NCI-H460 (cell line): ENCODE data around the gene SSH2. TPM values are rescaled to one million over a fixed set of nuclear protein-coding genes. Genes with fewer than 3 reads are reported as not detected.

Source experiments
- DNase-seq: peaks from one replicate; pipeline ENCODE4 v3.0.0-alpha.2; 2016; ENCODE audit warnings: low read depth; ENCODE audit errors: extremely low read depth
- total RNA-seq: library from RNA; depleted of rRNA; stranded (reverse); fragments of >200 nt; shearing (Covaris generic); gene quantifications from 2 replicates; pipeline ENCODE4 v1.2.3, GENCODE V29; 2014

Gene SSH2
- total RNA-seq, 1 experiment from 2014 or later, result 7.6 TPM

DNA sequence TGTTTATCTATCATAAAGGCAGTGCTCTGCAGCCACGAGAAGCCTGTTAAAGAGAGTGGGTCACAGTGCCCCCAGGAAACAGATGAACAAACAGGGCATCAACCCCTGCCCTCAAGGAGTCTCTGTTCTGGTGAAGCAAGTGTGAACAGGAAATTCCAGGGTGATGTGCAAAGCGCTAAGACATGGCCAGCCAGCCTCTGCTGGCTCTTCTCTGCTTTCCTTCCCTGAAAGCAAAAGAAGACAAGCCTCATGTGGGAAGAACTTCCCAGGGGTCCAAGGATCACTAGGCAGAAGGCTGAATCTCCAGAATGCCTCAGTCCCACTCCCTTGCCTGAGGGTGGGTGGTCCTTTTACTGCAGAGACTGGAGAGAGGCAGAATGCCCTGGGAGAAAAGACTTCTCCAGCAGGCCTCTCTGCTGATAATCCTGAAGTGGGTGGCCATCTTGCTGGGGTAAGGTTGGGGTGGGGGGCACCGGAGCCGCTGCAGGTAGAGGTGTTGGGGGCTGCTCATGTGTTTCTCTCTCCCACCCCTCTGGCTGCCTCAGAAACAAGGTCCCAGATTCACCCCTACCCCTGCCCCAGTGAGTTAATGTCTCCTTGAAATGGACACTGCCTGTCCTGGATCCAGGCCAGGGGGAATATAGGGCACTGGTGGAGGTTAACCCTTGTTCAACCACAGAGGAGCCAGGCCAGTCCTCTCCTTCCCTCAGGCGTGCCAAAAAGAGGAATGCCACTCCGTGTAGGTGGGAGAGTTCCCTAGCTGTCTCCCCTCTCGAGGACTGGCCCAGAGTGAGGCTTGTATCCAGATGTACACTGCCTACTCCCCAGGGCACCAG, 334.7 kb downstream of the SSH2 start:
- DNase-seq, result no peak

DNA sequence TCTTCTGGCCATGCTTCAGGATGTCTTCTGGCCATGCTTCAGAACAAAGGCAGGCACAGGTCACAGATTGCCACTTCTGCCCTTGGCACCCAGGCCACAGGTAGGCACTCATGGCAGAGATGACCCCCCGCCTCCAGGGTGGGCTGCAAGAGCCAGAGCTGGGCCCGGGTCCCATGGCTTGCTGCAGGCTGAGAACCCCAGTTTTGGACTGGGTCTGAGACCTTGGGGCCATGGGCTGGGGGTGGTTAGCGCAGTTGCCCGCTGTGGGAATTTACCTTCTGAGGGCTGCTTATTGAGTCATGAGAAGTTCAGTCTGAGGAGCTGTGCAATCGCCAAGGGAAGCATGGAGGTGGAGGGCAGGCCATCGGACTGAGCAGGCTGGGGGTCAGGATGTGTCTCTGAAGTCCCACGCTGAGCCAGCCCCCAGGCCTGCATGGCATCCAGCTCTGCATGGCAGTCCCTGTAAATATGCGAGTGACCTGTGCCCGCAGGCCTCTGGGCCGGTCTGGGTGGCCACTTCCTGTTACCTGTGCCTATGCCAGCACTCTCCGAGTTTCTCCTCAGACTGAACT, 335.4 kb downstream of the SSH2 start:
- no peak for DNase-seq

DNA sequence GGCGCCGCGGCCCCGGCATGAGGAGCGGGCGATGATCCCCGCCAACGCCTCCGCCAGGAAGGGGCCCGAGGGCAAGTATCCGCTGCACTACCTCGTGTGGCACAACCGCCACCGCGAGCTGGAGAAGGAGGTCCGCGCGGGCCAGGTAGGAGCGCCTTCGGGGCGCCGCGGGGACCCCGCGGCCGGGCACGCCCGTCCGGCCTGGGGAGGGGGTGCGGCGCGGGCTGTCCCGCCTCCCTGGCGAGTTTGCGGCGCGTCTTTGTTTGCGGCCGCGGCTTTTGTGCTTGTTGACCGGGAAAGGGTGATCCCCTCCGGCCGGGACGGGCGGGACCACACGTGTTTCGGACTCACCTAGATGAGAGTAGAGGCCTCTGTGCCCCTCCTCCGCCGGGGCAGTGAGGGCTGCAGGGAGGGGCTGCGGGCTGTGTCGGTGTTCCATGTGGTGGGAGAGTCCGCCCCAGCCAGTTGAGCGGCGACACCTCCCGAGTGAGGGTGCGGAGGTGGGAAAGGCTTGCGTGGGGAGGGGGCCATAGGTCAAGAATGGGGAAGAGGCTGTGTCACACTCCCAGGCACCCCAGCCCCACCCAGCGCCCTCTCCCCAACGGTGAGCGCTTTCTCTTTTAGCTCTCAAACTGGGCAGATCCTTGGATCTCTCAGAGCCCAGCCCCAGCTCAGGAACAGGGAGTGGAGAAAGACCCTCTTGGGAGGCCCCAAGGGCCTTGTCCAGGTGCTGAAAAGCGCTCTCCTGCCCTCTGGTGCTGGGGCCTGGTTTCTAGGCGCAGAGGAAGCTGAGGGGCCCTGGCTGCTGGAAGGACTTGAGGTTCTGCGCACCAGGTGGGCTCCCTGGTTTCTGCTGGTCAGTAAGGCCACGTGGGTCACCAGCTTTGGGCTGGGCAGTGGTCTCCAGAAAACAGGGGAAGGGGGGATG, 336.2 kb downstream of the SSH2 start:
- DNase-seq, result no peak

DNA sequence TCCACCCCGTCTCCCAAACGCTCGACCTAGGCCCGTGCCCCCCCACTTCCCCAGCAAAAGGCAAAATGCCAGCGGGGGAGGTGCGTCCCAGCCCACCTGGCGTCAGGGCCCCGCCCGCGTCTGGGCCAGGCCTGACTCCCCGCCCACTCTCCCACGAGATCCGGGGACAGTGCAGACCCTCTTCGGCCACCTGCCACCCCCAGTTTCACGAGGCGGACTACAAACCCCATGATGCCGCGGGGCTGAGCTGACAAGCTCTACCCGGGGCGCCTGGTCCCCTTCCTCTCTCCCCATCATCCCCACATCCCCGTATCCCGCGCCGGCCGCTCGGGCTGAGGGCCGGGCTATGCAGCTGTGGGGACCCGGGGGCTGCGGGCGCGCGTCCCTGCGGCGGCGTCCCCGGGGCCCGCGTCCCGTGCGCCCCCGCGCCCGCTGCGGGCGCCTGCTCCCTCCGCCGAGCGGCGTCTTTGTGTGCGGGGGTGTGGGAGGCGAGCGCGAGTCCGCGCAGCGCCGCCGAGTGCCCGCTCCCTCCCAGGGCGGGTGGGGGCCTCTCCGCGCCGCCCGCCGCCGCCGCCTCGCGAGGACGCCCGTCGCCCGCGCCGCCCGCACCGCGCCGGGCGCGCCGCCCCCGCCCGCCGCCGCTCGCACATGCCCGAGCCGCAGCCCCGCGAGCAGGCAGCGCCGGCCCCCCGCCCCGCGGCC, 337.0 kb downstream of the SSH2 start, which contains the start of gene ANKRD13B:
Gene ANKRD13B, plus strand, starts transcription at position 283 of the 702 bp plus-strand sequence. CDS start 490 bp downstream, outside the sequence.
- no peak for DNase-seq

DNA sequence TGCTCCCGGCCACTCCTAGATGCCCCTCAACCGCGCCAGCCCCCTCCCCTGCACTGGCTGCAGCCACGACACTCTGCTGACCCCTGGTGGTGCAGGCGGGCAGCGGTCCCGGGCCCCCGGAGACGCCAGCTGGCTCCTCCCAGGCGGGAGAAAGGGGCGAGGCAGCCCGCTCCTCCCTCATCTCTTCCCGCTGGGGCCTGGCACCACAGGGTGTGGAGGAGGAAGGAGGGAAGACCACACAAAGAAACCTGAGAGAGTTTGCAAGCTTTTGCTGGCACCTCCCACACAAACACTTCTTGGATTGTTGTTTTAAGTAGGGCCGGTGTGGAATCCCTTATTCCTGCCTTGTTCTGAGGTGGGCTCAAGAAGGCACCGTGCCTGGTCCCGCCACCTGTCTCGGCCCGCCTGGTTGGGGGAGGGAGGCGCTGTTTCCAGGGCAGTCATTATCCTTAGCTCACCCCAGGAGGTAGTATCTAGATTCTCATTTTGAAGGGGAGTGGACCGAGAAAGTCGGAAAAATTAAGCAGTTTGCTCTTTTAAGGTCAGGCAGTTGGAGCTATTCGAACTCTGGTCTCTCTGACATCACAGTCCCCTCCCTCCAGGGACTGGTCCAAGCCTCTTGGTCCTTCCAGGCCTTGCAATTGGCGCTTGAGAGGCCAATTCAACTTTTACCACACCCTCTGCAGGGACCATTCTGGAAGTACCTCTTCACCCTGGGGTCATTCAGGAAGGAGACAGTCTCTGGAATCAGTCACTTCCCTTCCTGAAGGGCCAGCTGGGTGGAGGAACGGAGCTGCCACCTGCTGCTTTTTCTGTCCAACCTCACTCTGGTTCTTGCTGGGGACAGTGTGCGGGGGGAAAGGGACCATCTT, 338.1 kb downstream of the SSH2 start:
- DNase-seq, result peak; percentile 86

DNA sequence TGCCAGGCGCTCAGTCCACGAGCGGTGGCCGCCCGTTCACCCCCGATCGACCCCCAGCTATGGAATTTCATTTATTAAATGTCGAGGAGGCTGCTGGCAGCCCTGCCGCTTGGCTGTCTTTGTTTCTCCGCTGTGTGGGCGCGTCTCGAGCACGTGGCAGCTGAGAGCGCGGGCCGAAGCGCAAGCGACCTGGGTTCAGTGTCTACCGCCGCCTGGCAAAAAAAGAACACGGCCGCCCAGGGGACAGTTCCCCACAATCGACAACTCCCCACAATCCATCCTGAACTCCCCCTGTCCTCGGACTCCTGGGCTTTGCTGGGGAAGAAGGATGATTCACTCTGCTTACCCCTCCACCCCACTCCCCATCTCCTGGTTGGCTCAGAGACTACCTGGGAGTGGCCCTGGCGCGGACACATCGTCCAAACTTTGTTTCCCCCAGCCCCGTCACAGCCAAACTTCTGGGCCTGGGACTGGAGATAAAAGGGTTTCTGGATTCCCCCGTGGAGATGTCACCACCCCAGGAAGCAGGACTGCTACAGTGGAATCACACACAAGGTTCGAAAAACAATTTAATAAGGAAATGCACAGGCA, 338.8 kb downstream of the SSH2 start:
- no peak for DNase-seq

DNA sequence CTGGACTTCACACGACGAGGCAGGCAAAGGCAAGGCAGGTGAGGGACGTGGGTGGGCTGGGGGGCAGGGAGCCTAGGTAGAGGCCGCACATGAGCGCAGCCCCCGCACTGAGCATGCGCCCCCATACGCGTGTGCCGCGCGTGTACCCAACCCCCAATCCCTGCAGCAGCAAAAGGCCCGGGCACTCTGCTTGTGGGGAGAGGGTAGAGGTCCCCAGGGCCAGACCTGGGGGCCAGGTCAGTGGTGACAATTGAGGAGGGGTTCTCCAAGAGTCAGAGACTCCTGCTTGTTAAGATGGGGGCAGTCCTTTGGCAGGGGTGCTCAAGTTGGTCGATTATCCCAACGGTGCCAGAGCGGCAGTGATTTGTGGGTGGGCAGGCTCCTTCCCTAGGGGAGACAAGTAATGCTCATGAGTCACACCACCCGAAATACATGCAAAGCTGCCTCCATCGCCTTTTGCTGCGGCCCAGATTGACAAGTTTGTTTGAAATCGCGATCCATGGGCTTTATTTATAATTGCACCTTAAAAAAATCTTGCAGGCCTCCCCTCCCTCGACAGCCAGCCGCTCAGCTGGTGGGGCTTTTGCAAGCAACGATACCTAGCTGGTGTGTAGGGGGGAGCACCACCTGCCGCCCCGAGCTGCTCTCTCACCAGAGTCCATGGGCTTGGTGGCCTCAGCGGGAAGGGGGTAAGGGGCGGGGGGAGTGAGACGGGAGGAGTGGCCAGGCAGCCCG, 339.4 kb downstream of the SSH2 start:
- no peak for DNase-seq

DNA sequence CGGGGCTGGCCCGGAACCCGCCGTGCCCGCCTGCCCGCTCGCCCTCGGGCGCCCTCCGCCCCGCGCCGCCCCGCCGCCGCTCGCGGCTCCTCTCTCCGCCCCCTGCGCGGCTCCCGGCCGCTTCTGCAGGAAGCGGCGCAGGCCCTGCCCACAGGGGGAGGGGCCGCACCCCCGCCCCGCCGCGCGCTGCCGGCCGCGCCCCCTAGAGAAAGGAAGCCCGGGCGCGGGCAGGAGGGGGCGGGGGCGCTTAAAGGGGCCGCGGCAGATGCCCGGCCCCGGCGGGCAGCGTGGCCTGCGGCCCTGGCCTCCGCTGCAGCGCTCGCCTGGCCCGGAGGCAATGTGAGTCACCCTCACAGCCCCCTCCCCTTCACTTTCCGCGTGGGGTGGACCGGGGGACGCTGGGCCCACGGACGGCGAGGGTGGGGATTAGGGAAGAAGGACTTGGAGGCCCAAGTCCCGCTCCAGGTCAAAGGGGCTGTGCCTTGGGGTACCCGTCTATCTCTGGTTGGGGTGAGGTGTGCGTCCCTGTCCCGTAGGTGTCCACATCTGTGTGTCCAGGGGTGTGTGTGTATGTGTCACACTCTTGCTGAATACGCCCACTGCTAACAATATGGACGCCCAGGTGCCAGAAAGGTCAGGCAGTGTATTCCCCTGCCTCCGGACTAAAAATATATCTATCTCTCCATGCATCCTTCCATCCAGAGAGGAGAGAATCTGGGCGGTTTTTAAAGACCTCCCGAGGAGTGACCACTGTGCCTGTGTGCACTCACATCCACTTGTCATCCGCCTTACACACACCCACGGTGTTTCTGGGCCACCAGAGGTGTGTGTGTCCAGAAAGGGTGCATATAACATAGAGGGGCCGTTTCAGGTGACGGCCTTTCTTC, 340.3 kb downstream of the SSH2 start, which contains the start of gene GIT1:
Gene GIT1, minus strand, starts transcription at position 125 of the 887 bp plus-strand sequence. CDS start 270 bp downstream, outside the sequence.
- peak; percentile 81 for DNase-seq

DNA sequence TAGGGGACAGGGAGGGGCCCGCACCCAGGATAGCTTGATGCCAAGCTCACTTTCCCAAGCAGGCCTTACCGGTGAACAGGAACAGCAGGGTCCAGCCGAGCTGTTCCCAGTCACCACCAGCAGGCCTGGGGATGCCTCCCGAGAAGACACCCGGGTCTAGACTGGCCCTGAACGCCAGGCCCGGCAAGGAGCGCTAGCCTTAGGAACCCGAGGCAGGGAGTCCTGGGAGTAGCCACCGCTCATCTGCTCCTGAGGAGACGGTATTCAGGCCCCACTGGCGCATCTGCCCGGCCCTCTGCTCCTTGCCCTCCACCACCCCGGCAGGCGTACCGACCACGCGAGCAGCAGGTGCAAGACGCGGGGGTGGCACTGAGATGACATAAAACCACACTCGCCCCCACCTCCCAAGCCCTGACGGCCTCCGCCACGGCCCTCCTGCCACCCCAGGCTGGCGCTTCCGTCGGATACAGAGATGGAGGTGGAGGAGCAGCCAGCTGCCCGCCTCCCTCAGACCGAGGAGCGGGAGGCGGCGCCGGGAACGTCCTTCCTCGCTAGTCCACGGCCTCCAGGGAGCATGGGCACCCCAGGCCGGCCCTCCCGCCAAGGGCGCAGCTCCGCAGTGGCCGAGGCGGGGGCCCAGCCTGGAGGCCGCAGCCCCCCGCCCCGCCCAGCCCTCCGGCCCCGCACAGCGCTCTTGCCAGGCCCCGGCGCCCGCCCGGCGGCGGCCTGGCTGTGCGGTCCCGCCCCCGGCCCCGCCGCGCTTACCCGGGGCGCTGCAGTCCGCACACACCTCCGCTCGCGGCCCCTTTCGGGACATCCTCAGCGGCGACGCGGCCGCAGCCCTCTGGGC, 341.2 kb downstream of the SSH2 start:
- no peak for DNase-seq

DNA sequence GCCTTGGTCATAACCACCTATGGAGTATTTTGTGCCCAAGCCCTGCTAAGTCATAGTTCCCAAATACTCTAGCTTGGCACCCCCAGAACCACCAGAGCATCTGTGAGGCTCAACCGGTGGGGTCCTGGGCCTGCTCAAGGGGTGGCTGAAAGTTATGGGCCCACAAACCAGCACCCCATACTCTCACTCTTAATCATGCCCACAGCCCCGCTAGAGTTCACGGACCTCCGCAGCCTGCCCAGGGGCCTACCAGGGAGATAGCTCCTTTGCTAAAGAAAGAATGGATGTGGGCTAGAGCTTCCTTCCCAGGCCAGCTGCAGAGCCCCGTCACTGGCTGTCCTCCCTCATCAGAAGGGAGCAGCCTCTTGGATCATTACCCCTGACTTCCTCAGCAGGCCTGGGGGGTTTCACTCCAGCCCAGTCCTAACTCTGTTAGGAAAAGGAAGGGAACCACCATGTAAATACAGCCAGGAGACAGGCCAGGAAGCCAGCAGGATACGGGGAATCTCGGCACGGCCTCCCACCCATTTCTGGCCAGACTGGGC, 341.9 kb downstream of the SSH2 start:
- DNase-seq, result no peak

DNA sequence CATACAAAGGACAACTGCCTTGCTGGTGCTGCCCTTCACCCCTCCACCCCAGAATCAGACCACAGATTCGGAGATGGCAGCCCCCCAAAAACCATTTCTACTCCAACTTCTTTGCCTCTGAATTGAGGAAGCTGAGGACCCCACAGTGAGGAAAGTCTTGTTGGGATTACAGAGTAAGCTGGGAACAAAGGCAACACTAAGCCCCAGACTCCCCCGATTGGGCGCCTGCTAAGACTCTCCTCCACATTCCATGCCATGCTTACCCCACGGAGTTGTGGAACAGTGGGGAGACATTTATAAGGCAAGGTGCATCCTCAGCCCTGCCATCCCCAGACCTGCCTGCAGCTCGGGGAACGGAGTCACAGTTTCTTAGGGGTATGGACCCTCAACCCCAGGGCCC, 342.4 kb downstream of the SSH2 start:
- DNase-seq, result no peak

DNA sequence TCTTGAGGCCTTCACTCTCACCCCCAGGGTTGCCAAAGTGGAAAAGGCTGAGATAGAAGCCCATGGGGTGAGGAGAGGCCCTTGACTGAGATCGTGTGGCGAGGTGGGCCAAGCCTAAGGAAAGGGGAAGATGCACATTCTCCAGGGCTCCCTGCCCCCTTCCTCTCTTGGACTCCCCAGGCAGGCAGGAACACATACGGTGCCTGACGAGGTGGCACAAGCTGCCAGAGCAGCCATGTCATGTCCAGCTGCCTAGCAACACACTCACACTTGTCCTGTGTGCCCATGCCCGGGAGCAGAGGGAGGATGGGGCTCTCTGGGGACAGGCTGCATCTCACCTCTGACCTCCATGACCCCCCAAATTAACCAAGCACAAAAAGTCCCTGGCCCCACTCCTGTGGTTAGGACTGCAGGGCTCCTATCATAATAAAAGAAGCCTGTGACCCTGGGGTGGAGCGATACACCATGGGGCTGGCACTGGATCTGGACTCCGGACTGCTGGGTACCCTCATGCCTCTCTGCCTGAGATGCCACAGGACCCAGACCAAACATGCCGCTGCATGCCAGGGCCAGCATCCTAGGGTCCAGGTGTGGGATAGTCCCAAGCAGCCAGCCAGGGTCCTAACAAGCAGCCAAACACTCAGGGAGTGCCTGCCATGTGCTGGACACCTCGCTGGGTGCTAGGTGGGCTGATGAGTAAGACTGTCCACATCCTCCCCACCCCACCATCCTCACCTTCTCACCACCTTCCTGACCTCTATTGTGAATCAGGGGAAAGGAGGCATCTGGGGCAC, 343.2 kb downstream of the SSH2 start:
- no peak for DNase-seq

DNA sequence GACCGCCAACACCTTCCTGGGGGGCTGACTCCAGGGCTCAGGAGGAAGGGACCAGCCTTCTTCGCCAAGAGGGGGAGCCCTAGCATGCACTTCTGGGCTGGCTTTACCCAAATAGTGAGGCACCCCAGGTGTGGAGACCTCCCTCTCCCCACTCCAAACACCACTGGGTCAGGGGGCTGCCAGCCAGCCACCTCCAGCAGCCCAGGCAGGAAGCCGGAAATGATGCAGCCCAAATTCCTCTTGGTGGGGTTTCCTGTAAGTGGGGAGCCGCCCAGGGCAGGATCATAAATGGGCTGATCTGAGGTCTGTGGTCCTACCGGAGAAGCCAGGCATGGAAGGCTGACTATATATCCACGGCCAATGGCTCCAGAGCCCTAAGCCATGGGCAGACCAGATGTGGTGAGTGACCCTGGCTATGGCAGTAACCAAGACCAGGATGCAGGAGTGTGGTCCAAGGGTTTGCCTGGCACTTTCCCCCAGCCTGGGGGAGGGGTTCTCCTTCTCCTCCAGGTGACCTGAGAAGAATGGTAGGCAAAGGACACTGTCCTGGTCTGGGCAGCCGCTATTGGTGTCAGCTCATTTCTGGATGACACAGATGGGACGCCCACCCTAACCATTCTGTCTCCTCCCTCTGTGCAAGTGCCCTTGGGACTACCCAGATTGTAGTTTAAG, 344.8 kb downstream of the SSH2 start:
- no peak for DNase-seq

DNA sequence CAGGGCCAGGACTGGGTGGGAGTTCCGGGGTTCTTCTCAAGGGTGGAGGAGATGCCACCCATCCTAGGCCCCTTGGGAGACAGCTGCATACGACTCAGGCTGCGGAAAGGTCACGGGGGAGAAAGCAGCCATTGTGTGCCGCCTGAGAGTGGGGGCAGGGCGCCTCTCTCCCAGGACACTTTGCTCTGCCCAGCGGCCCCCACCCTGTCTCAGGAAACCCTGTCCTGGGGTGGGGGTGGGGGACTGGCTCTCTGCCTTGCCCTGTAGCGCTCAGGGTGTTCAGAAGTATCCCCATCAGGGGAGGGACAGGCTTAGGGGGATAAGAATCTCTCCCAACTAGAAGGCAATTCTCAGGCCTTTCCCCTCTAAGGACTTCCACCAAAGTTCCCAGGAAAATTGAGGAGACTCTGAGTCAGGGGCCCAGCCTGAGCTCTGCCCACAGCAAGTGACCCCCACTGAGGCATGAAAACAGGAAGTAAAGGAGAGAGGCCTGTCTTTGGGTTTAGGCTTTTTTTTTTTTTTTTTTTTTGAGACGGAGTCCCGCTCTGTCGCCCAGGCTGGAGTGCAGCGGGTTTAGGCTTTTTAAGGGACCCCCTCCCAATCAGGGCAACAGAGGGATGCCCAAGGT, 345.5 kb downstream of the SSH2 start:
- DNase-seq, result peak; percentile 38
